RWPE1 (cell line): ENCODE data around the gene LPAR1.
A peak's percentile ranks its signal among the peaks of the same experiment; 100 is the strongest.

Source experiments
- CTCF ChIA-PET: fragments of 350-600 bp; sonication (Branson Sonifier 250); formaldehyde crosslinking; extraction: SDS; loops from one replicate; lab custom pipeline; 2021; lab: Yijun Ruan, JAX
- POLR2A ChIA-PET: fragments of 400-600 bp; formaldehyde crosslinking; extraction: SDS; loops from one replicate; lab custom pipeline; 2020; ENCODE audit warnings: antibody characterized with exemption; ENCODE audit not compliant: low non-redundant PET; lab: Yijun Ruan, JAX
- DNase-seq: peaks from one replicate; pipeline ENCODE4 v3.0.0; 2012; ENCODE audit warnings: low spot score
- H3K27ac ChIP-seq: fragments of 450-650 bp; 2 replicates; pipeline ENCODE4 v1.5.1; 2017
- TF ChIP-seq, protein P1 (sequence below): fragments of 450-650 bp; conservative IDR thresholded peaks from 2 replicates; pipeline ENCODE4 v1.5.1; 2017; ENCODE audit warnings: low read depth, mild to moderate bottlenecking

Gene LPAR1

DNA sequence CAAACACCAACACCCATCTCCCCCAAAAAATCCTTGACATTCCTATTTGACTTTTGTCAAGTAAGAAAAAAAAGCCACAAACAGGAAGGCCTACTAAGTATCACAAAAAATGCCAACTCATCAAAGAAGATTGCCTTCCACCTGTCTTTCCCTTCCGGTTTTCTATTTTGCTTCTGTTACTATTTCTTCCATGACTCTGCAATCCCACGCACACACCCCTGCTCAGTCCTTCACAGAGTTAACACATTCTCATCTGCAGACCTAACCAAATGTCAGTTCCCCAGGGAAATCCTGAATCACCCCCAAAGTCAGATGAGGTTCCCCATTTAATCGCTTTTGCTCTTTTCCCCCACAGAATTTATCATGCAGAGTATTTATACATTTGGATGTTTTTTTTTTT lies 15.1 kb downstream of the LPAR1 start:
- H3K27ac ChIP-seq: no peak overlapping the region
- TF ChIP-seq, protein P1, sequence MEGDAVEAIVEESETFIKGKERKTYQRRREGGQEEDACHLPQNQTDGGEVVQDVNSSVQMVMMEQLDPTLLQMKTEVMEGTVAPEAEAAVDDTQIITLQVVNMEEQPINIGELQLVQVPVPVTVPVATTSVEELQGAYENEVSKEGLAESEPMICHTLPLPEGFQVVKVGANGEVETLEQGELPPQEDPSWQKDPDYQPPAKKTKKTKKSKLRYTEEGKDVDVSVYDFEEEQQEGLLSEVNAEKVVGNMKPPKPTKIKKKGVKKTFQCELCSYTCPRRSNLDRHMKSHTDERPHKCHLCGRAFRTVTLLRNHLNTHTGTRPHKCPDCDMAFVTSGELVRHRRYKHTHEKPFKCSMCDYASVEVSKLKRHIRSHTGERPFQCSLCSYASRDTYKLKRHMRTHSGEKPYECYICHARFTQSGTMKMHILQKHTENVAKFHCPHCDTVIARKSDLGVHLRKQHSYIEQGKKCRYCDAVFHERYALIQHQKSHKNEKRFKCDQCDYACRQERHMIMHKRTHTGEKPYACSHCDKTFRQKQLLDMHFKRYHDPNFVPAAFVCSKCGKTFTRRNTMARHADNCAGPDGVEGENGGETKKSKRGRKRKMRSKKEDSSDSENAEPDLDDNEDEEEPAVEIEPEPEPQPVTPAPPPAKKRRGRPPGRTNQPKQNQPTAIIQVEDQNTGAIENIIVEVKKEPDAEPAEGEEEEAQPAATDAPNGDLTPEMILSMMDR: no peak
- POLR2A ChIA-PET: no interaction called here
- CTCF ChIA-PET: no interaction called here
- no peak for DNase-seq

DNA sequence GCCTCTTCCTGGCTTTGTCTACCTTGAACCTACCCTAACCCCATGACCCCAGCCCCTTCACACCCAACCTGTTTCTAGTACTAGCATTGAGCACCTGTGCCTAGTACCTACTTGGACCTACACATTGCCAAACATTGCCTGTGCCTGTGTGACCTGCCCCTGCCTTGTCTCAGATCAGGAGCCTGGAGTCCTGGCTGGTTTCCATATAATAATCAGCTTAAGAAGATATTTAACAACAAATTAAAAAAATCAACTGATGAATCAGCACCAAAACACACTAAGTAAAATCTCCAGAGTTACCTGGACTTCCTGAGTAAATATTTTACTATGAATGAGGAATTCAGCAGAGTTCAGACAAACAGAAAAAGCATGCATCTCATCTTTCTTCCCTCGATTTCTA lies 17.7 kb downstream of the LPAR1 start:
- DNase-seq: no peak
- POLR2A ChIA-PET: no interaction called here
- TF ChIP-seq, protein P1: no peak
- CTCF ChIA-PET: interaction anchor here (0.7 to 0.8 kb wide), 2 partner anchors 40 to 838 kb away, joined by 3 to 5 read pairs; no protein-coding TSS in a partner anchor
- no peak overlapping the region for H3K27ac ChIP-seq

DNA sequence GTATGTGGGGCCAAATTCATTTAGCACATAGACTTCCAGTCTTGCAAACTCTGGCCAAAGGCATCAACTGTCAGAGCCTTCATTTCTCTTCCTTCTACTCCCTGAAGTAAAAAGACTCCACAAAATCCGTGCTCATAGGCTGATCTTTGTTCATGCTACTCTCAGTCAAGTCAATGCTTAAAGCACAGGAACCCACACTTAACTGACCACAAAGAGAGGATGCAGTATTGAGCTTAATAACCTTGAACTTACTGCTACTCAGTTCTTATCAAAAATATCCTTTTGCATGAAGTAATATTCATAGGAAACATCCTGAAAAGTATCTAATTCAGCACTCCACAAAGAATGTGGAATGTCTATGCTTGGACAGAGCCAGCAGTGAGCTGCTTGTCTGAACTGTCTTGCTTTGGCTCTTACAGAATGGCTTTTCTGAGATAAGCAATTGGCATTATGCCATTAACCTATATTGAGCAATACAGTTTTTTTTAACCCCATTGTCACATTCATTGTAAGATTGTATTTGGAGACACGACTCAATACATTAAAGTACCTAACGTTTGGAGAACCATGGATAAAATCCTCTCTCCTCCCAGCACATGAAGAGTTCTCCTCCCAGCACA lies 21.7 kb downstream of the LPAR1 start:
- ChIA-PET CTCF (interaction anchor here (0.6 to 1.2 kb wide), 5 partner anchors 9 to 1886 kb away, joined by 3 to 6 read pairs (median 3); no protein-coding TSS in a partner anchor), POLR2A (no interaction called here)
- peak; percentile 38 for DNase-seq
- H3K27ac ChIP-seq: no peak overlapping the region
- TF ChIP-seq, protein P1: no peak

DNA sequence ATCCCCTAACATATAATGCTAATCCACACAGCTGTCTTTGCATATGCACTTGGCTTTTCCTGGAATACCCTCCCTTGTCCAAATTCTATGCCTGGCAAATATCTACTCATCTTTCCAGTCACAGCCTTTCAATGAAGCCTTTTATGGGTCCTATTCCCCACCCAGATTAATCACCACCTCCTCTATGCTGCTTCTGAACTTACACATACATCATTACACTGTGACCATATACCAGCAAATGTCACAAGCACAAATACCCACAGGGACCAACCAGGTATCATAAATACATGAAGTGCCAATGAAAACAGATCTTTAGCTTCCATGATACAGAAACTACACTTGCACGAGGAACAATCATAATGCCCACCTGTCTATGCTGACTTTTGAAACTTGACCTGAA lies 22.3 kb downstream of the LPAR1 start:
- CTCF ChIA-PET: interaction anchor here (0.6 to 1.2 kb wide), 5 partner anchors 19 to 1887 kb away, joined by 3 to 6 read pairs (median 3); no protein-coding TSS in a partner anchor
- no peak for DNase-seq
- POLR2A ChIA-PET: no interaction called here
- TF ChIP-seq, protein P1: no peak
- no peak overlapping the region for H3K27ac ChIP-seq

DNA sequence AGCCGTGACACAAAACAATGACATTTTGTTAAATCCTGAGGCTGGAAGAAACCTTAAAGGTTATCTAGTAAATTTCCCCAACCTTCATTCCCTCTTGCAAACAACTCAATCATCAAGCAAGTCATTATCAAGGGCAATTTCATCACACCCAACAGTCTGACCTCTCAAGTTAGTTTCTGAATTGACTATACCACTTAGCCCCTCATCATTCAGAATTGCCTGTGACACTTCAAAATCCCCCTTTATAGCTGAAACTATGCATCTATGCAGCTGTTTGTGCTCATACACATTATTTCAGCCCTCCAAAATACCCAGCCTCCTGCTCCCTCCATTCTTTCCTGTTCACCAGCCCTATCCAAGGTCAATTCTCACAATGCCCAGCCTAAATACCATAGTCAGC lies 24.6 kb downstream of the LPAR1 start:
- ChIA-PET CTCF (no interaction called here), POLR2A (no interaction called here)
- TF ChIP-seq, protein P1: no peak
- H3K27ac ChIP-seq: no peak overlapping the region
- DNase-seq: no peak

DNA sequence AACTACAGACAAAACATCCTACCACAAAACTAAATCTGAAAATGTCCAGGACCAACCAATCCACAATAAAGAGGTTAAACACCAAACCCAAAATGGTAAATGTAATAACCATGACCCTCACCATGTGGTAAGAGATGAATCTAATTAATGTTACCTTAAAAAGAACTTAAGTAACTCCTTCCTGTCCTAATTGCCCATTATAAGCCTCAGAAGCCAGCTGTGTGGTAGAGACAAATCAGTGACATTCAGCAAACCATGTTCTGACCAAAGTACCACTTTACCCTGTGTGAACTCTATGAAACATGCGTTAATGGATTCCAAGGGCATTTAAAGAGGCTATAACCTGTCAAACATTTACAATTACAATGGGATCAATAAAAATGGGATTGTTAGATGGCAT lies 25.0 kb downstream of the LPAR1 start:
- no peak for DNase-seq
- TF ChIP-seq, protein P1: no peak
- ChIA-PET CTCF (no interaction called here), POLR2A (no interaction called here)
- H3K27ac ChIP-seq: no peak overlapping the region
